ENCODE measurements around the gene TRAF5.
"Not testable (repeated sequence)": the region's sequence is repeated elsewhere in the genome, so short reads cannot be mapped to it uniquely, and the experiment has no call there.

Gene TRAF5

DNA sequence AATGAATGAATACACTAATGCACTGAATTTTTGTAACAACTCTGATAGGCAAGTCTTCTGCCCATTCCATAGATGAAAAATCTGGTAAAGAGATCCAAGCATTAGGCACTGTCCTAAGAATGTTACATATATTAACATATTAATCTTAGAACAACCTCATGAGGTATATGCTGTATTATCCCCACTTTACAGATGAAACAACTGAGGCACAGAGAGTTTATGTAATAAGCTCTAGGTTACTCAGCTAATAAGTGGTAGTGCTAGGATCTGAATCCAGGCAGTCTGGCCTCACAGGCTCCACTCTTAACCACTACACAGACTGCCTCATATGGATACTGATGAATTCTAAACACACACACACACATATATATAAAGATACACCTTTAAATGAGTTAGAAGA lies 52.8 kb downstream of the TRAF5 start:
- DNase-seq, result no peak

GRCh38 chr1:211381481-211382181 lies 55.0 kb downstream of the TRAF5 start:
- no peak for DNase-seq

GRCh38 chr1:211382182-211382713 lies 55.6 kb downstream of the TRAF5 start:
- DNase-seq, result no peak

DNA sequence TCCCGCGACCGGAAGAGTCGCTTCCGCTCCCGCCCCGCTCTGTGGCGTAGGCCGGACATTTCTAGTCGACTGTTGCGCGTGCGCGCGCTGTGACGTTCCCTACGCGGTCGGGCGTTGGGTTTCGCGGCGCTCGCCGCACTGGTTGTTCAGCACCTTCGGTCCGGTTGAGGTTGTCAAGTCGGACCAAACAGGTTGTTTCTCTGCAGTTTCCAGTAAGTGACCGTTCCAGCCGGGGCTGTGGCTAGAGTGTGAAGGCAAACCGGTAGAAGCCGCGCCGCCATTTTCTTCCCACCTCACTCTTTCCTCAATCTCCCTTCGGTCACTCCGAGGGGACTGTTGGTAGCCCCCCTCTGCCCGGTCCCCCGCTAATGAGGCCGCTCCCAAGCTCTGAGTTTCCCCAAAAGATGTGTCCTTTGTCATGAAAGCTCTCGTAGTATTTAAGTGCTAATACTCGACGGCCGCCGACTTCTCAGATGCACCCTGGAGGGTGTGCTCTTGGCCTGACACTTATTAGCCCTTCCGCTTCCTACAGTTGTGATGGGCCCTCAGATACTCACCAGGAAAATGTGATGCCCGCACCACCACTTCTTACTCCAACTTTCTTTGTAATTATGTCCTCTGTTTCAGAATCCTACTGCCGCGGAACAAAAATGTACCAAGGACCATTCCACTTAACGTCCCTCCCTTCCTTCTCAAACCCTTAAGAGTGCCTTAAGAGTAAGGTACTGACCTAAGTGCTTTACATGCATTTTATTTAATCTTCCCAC lies 56.3 kb downstream of the TRAF5 start:
- peak; percentile 79 for DNase-seq

DNA sequence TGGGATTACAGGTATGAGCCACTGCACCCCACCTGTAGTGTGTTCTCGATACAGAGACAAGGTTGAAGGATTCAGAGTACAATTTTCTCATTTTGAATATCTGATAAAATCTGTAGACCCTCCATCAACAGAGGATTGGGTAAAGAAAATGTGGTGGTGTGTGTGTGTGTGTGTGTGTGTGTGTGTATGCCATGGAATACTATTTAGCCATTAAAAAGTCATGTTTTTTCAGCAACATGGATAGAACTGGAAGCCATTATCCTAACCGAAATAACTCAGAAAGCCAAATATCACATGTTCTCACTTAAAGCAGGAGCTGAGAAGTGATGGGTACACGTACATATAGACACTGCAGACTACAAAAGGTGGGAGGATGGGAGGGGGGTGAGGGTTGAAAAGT lies 57.9 kb downstream of the TRAF5 start:
- no peak for DNase-seq

DNA sequence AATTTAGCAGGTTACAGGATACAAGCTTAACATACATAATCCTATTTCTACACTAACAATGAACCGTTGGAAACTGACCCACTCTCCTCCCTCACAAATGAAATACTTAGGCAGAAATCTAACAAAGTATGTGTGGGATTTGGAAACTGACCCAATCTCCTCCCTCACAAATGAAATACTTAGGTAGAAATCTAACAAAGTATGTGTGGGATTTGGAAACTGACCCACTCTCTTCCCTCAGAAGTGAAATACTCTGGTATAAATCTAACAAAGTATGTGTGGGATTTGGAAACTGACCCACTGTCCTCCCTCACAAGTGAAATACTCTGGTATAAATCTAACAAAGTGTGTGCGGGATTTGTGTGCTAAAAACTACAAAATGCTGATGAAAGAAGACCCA lies 60.3 kb downstream of the TRAF5 start:
- peak; percentile 28 for DNase-seq

DNA sequence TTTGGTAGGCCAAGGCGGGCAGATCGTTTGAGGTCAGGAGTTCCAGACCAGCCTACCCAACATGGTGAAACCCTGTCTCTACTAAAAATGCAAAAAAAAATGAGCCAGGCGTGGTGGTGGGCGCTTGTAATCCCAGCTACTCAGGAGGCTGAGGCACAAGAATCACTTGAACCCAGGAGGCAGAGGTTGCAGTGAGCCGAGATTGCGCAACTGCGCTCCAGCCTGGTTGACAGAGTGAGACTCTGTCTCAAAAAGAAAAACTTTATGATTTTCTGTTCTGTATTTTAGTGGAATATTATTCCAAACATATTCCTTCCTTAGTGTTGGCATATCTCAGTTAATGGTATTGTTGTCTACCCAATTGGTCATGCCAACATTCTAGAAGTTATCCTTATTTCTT lies 64.2 kb downstream of the TRAF5 start:
- not testable (repeated sequence) for DNase-seq

DNA sequence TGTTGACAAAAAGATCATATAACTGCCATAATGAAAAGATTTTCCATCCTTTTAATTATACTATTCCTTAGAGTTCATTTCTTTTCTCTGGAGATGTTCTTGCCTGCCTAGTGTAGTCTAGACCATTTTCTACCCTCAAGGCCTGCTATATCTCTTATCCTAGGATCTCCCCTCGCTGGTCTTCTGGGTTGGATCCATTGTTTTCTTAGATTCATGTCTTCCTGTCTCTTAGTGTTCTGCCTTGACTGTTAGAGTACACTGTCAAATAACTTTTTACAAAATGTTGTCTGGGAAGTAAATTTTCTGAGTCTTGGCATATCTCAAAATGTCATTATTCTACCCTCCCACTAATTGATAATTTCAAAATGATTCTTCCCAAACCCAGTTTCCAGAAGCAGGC lies 66.6 kb downstream of the TRAF5 start:
- DNase-seq, result no peak

DNA sequence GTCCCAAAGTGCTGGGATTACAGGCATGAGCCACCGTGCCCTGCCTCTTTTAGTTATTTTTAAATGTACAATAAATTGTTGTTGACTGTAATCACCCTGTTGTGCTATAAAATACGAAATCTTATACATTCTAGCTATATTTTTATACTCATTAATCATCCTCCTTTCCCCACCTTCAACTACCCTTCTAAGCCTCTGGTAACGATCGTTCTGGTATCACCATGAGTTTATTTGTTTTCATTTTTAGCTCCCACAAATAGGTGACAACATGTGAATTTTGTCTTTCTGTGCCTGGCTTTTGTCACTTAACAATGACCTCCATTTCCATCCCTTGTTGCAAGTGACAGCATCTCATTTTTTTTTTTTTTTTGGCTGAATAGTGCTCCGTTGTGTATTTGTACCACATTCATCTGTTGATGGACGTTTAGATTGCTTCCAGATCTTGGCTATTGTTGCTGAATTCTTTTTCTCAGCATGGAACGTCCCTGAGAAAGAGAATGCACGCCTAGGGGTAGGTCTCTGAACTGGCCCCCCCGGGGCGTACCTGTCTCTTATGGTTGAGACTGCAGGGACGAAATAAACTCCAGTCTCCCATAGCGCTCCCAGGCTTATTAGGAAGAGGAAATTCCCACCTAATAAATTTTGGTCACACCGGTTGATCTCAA lies 71.8 kb downstream of the TRAF5 start:
- DNase-seq, result not testable (repeated sequence)

GRCh38 chr1:211399851-211400393 lies 73.3 kb downstream of the TRAF5 start:
- DNase-seq, result not testable (repeated sequence)

GRCh38 chr1:211401751-211402150 lies 75.1 kb downstream of the TRAF5 start:
- not testable (repeated sequence) for DNase-seq

DNA sequence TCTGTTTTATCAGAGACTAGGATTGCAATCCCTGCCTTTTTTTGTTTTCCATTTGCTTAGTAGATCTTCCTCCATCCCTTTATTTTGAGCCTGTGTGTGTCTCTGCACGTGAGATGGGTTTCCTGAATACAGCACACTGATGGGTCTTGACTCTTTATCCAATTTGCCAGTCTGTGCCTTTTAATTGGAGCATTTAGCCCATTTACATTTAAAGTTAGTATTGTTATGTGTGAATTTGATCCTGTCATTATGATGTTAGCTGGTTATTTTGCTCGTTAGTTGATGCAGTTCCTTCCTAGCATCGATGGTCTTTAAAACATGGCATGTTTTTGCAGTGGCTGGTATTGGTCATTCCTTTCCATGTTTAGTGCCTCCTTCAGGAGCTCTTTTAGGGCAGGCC lies 79.5 kb downstream of the TRAF5 start:
- not testable (repeated sequence) for DNase-seq

DNA sequence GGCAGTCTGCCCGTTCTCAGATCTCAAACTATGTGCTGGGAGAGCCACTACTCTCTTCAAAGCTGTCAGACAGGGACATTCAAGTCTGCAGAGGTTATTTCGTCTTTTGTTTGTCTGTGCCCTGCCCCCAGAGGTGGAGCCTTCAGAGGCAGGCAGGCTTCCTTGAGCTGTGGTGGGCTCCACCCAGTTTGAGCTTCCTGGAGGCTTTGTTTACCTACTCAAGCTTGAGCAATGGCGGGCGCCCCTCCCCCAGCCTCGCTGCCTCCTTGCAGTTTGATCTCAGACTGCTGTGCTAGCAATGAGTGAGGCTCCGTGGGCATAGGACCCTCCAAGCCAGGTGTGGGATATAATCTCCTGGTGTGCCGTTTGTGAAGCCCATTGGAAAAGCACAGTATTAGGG lies 81.1 kb downstream of the TRAF5 start:
- not testable (repeated sequence) for DNase-seq

GRCh38 chr1:211411639-211412038 lies 85.0 kb downstream of the TRAF5 start:
- DNase-seq, result no peak

- DNase-seq, result no peak
Measured at GRCh38 chr1:211415700-211416099, 89.1 kb downstream of the TRAF5 start.

DNA sequence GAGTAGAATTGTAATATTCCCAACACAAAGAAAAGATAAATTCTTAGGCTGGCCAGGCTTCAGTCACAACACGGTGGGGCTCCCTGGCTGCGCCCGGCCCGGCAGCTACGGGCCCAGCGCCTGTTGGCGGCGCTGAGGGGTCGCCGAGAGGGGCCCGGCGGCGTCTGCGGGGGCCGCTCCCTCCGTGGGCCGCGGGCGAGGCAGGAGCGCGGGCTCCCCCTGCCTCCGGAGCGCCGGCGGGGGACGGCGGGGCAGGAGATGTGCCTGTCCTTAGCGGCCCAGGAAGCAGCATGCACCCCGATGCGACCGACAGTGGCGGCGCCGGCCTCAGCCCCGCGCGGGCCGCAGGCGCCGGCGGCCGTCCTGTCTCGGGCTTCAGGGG lies 89.6 kb downstream of the TRAF5 start:
- not testable (repeated sequence) for DNase-seq

DNA sequence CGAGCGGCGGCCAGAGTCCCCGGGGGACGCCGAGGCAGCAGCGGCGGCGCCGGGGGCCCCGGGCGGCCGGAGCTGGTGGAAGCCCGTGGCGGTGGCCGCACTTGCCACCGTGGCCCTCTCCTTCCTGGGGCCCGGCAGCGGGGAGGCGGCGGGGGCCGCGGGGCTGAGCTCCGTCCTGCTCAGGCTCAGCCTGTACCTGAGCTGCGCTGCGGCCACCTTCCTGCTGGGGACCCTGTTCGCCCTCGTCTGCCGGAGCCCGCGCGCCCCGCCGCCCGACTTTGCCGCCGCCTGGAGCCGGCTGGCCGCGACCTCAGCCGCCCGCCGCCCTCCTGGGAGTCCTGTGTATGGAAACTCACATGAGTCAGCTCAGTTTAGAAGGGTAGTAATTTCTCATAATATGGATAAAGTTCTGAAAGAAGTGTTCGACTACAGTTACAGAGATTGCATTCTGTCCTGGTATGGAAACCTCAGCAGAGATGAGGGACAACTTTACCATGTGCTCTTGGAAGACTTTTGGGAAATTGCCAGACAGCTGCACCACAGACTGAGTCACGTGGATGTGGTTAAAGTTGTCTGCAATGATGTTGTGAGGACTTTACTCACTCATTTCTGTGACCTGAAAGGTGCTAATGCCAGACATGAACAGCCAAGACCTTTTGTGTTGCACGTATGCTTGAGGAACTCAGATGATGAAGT lies 90.1 kb downstream of the TRAF5 start:
- not testable (repeated sequence) for DNase-seq

DNA sequence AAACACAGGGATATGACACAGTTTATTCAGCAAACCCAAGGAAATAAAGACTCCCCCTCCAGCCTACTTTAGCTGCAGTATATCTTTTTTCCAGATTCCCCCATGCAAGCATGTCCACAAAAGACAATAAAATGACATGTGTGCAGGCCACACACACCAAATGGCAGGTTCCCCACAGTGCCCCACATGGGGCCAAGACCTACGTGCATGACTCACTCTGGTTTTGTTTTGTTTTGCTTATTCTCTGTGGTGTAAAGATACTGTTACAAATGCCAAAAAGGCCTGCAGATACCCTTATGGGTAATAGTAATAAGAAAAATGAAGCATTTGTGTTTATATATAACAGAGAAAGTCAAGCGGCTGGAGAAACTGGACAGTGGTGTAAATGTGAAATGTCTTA lies 93.8 kb downstream of the TRAF5 start:
- DNase-seq, result no peak

DNA sequence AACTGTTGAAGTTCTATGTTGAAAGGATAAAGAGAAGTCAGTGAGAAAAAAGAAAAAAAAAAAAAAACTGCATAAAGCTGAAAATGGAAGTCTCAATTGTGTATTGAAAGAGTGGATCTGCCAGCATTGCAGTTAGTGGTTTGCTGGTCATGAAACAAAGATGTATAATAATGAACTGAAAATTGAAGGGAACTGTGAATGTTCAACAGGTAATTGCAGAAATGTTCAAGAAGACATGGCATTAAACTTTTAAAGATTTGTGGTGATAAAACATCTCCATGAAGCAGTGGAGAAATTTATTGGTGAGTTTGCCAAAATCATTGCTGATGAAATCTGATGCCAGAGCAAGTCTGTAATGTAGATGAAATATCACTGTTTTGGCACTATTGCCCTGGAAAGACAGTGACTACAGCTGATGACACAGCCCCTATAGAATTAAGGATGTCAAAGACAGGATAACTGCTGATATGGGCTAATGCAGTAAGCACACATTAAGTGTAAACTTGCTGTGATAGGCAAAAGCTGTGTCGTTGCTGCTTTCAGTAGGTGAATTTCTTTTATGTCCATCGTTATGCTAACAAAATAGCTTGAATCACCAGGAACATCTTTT lies 94.3 kb downstream of the TRAF5 start:
- no peak for DNase-seq

GRCh38 chr1:211424018-211424417 lies 97.4 kb downstream of the TRAF5 start:
- DNase-seq, result no peak

Data from NCI-H226 (cell line).